PC-9 (cell line): ENCODE data around the gene ELOVL5.

ENCODE experiments used
- CTCF ChIP-seq: fragments of 200-600 bp; sonication (generic); conservative IDR thresholded peaks from 2 replicates; pipeline ENCODE4 v1.6.1; 2017; ENCODE audit warnings: mixed run types, antibody characterized with exemption, mild to moderate bottlenecking, moderate library complexity
- EZH2 ChIP-seq: fragments of 200-600 bp; sonication (generic); IDR thresholded peaks from 2 replicates; pipeline ENCODE4 v1.8.0; 2017; ENCODE audit warnings: antibody characterized with exemption, low read depth

- TF ChIP-seq EZH2 (no peak), CTCF (no peak)
Observed at GRCh38 chr6:53347250-53347920, 1.4 kb downstream of the ELOVL5 start.
